Kidney (tissue), 14 donors: ENCODE data around the gene LSM7. TPM values are rescaled to one million over a fixed set of nuclear protein-coding genes. Genes with fewer than 3 reads are reported as not detected.

Source experiments
- DNase-seq, 5 donors: peaks; one replicate each; pipeline ENCODE4 v3.0.0-alpha.2; 2013 to 2020
- FAIRE-seq: peaks from 2 replicates; lab custom pipeline; 2012; peaks lifted over from hg19 to GRCh38; lab: Jason Lieb, UNC
- H3K27ac ChIP-seq, 2 donors: one replicate each; pipeline ENCODE4 v1.7.0; 2013; ENCODE audit warnings: low read depth in 2 of 2, low read length in 2 of 2, inconsistent platforms in 1 of 2
- H3K27me3 ChIP-seq: one replicate; pipeline ENCODE4 v1.7.1; 2013; ENCODE audit warnings: low read length, inconsistent platforms; ENCODE audit not compliant: control insufficient read depth, insufficient read depth
- H3K36me3 ChIP-seq, 3 donors: one replicate each; pipeline versions ENCODE4 v1.7.0 to v1.7.1; 2013; ENCODE audit warnings: low read length in 3 of 3, control low read depth in 1 of 3, inconsistent platforms in 1 of 3; ENCODE audit not compliant: insufficient read depth in 3 of 3, control insufficient read depth in 2 of 3
- H3K4me1 ChIP-seq, 3 donors: one replicate each; pipeline versions ENCODE4 v1.7.0 to v1.7.1; 2013; ENCODE audit warnings: low read length in 3 of 3, inconsistent platforms in 1 of 3, low read depth in 1 of 3; ENCODE audit not compliant: control insufficient read depth in 2 of 3, insufficient read depth in 2 of 3
- H3K4me3 ChIP-seq, 3 donors: one replicate each; pipeline versions ENCODE4 v1.7.0 to v1.8.1; 2013; ENCODE audit warnings: low read length in 3 of 3, control low read depth in 1 of 3, inconsistent platforms in 1 of 3
- H3K9ac ChIP-seq, 3 donors: one replicate each; pipeline versions ENCODE4 v1.7.0 to v1.7.1; 2013; ENCODE audit warnings: low read length in 3 of 3, control low read depth in 1 of 3, inconsistent platforms in 1 of 3
- H3K9me3 ChIP-seq, 3 donors: one replicate each; pipeline versions ENCODE4 v1.7.0 to v1.7.1; 2013; ENCODE audit warnings: low read length in 3 of 3, control low read depth in 1 of 3, inconsistent platforms in 1 of 3; ENCODE audit not compliant: control insufficient read depth in 2 of 3, insufficient read depth in 1 of 3
- intact Hi-C: fragments of 100-400 bp; cut with DNase I; formaldehyde crosslinking; loops from one replicate; pipeline ENCODE4 v1.11.1; 2022
- polyA plus RNA-seq: library from polyadenylated mRNA; stranded (reverse); fragments of 350-450 nt; fragmentation: Illumina TruSeq; extraction: RNeasy Lipid Tissue Mini Kit (QIAGEN cat#74804); gene quantifications from one replicate; pipeline ENCODE4 v1.2.3, GENCODE V29; 2014; ENCODE audit warnings: low read depth, low replicate concordance; ENCODE audit not compliant: insufficient read depth
- total RNA-seq: library from RNA; stranded (reverse); fragmentation: NEBNext Ultra II Directional; extraction: Animal tissue kit (Norgen Biotek cat#: 25700); gene quantifications from one replicate; pipeline ENCODE4 v1.2.1, GENCODE V29; 2021
- TF ChIP-seq, protein P1 (sequence below): IDR thresholded peaks from 3 replicates; pipeline ENCODE4 v1.5.1; 2012; ENCODE audit warnings: mild to moderate bottlenecking, moderate library complexity, borderline replicate concordance; ENCODE audit not compliant: insufficient read depth; ENCODE audit errors: extremely low read depth
- donor health status: control.
- donor health status: control.
- donor health status: control.
- donor health status: control.
- donor health status: control.
- donor health status: DM: yes; HTN: yes; CAD: no.
- donor health status: Normal renal cell carcinoma (clear cell type).

Gene LSM7
- total and polyA plus RNA-seq, 2 donors from 2014 or later: 54.0 to 160 TPM

DNA sequence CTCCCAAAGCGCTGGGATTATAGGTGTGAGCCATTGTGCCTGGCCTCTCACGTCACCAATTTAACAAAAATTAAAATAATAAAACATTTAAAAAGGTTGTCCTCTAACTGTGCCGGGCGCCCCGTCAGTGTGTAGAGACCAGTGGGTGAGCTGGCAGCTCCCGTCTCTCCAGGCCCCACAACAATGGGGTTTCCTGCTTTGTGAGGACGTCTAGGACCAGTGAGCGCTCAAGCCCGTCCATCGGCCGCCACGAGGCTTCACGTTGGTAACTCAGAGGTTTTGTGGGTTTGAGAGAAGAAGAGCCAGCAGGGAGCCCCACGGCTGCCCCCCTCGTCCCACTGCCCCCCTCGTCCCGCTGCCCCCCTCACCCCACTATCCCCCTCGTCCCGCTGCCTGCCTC lies 4.7 kb downstream of the LSM7 start:
- H3K27me3 ChIP-seq: no peaks in the 10 kb centered on the region
- H3K4me1 ChIP-seq: peaks cover 0 to 8% (median 0%) of the 10 kb centered on the region in 3 donors
- H3K9me3 ChIP-seq: no peaks in the 10 kb centered on the region
- TF ChIP-seq, protein P1, sequence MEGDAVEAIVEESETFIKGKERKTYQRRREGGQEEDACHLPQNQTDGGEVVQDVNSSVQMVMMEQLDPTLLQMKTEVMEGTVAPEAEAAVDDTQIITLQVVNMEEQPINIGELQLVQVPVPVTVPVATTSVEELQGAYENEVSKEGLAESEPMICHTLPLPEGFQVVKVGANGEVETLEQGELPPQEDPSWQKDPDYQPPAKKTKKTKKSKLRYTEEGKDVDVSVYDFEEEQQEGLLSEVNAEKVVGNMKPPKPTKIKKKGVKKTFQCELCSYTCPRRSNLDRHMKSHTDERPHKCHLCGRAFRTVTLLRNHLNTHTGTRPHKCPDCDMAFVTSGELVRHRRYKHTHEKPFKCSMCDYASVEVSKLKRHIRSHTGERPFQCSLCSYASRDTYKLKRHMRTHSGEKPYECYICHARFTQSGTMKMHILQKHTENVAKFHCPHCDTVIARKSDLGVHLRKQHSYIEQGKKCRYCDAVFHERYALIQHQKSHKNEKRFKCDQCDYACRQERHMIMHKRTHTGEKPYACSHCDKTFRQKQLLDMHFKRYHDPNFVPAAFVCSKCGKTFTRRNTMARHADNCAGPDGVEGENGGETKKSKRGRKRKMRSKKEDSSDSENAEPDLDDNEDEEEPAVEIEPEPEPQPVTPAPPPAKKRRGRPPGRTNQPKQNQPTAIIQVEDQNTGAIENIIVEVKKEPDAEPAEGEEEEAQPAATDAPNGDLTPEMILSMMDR: no peak
- H3K9ac ChIP-seq: no peak overlapping the region
- DNase-seq: no peak
- H3K27ac ChIP-seq: no peak overlapping the region
- no peak overlapping the region for H3K4me3 ChIP-seq
- intact Hi-C loops: no loop called here
- FAIRE-seq: no peak
- H3K36me3 ChIP-seq: no peaks in the 10 kb centered on the region

DNA sequence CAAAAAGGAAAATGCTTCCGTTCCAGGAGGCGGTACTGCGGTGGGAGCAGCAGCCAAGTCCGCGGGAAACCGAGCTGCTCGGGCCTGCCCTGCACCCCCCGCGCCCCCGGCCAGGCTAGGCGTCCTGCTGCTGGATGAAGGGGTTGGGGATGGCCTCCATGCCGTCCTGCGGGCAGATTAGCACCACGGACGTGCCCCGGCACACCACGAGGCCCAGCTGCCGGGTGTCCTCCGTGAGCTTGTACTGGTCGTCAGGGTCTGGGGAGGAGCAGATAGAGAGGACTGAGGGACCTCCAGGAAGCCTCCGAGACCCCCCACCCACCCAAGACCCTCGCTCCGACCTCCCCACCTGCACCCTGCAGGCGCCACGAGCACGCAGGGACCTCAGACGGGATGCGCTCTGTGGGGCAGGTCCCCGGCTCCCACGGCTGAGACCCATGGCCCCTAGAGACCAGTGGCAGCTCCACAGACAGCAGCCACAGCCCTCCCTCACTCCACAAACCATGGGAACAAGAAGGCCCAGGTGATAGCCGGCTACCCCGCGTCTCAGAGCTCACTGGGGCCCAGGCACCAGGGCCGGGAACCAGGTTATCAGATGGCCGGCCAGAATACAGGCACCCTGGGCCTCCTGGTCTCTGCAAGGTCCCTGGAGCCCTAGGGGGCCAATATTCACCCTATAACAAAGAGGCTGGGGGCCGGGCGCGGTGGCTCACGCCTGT lies 6.7 kb downstream of the LSM7 start:
- no peak overlapping the region for H3K27ac ChIP-seq
- no peak overlapping the region for H3K9ac ChIP-seq
- FAIRE-seq: no peak
- H3K36me3 ChIP-seq: no peaks in the 10 kb centered on the region
- H3K27me3 ChIP-seq: no peaks in the 10 kb centered on the region
- no peaks in the 10 kb centered on the region for H3K9me3 ChIP-seq
- peaks cover 0 to 3% (median 0%) of the 10 kb centered on the region in 3 donors for H3K4me1 ChIP-seq
- intact Hi-C loops: no loop called here
- TF ChIP-seq, protein P1: no peak
- peak in 1 of 5 donors; percentile 73 for DNase-seq
- no peak overlapping the region for H3K4me3 ChIP-seq

DNA sequence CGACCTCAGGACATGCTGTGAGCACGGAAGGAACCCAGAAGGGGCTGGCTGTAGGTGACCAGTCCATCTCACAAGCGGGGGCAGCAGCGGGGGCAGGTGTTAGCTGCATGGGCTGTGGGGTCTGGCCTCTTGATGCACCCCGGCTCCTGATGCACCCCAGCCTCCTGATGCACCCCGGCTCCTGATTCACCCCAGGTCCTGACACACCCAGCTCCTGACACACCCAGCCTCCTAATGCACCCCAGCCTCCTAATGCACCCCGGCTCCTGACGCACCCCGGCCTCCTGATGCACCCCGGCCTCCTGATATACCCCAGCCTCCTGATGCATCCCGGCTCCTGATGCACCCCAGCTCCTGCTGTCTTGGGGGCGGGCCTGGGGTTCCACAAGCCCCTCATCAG lies 7.4 kb downstream of the LSM7 start:
- Histone ChIP-seq H3K4me3 (no peak overlapping the region), H3K27me3 (no peaks in the 10 kb centered on the region), H3K4me1 (peaks cover 0 to 3% (median 0%) of the 10 kb centered on the region in 3 donors), H3K9me3 (no peaks in the 10 kb centered on the region), H3K27ac (no peak overlapping the region), H3K9ac (no peak overlapping the region), H3K36me3 (no peaks in the 10 kb centered on the region)
- DNase-seq (peak in 1 of 5 donors; percentile 57), FAIRE-seq (no peak)
- TF ChIP-seq, protein P1: no peak
- intact Hi-C loops: no loop called here
